ENCODE results near the gene CCKAR. TPM values are rescaled to one million over a fixed set of nuclear protein-coding genes. Genes with fewer than 3 reads are reported as not detected.

Gene CCKAR
- total and polyA plus RNA-seq, 2 experiments from 2014 or later, result 0.77 TPM; not detected in 1

DNA sequence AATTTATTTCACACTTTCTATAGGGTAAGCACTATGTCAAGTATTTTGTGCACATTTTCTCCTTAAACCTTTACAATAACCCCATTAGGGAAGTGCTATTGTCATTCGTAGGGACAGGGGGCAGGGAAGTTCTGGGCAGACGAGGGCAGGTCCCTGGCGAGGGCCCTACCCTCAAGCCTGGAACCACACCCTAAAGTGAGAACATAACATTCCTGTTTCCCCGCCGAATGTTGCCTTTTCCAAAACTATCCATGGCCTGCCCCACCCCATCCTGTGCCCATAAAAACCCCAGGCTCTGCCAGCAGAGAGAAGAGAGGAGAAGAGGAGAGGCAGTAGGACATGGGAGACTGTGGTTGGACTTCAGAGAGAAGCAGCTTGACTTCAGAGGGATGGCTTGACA, 39.8 kb upstream of the CCKAR start:
- H2AFZ ChIP-seq, result no peak overlapping the region
- H3K9me2 ChIP-seq (replicated peaks; ENCODE audit: insufficient read depth), result no peaks in the 10 kb centered on the region
- no peak for TF ChIP-seq EZH2phosphoT487 (IDR thresholded peaks at IDR 0.05; ENCODE audit: low read depth, severe bottlenecking, unreplicated experiment)
- TF ChIP-seq EZH2 (IDR thresholded peaks at IDR 0.05; ENCODE audit: borderline replicate concordance), result no peak
- TF ChIP-seq, protein P1, sequence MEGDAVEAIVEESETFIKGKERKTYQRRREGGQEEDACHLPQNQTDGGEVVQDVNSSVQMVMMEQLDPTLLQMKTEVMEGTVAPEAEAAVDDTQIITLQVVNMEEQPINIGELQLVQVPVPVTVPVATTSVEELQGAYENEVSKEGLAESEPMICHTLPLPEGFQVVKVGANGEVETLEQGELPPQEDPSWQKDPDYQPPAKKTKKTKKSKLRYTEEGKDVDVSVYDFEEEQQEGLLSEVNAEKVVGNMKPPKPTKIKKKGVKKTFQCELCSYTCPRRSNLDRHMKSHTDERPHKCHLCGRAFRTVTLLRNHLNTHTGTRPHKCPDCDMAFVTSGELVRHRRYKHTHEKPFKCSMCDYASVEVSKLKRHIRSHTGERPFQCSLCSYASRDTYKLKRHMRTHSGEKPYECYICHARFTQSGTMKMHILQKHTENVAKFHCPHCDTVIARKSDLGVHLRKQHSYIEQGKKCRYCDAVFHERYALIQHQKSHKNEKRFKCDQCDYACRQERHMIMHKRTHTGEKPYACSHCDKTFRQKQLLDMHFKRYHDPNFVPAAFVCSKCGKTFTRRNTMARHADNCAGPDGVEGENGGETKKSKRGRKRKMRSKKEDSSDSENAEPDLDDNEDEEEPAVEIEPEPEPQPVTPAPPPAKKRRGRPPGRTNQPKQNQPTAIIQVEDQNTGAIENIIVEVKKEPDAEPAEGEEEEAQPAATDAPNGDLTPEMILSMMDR (IDR thresholded peaks at IDR 0.05; ENCODE audit: poor library complexity), result no peak
- WGBS (ENCODE audit: low lambda C conversion rate, missing lambda C conversion rate), result 86% methylated on average over 5 of the region's 5 CpGs
- no peaks in the 10 kb centered on the region for H3K4me1 ChIP-seq (ENCODE audit: insufficient read depth)
- no peaks in the 10 kb centered on the region for H3K27me3 ChIP-seq
- H4K20me1 ChIP-seq (ENCODE audit: insufficient read depth, poor library complexity, severe bottlenecking), result no peaks in the 10 kb centered on the region
- DNase-seq (ENCODE audit: low spot score), result no peak
- H3K79me2 ChIP-seq, result no peaks in the 10 kb centered on the region
- H3K4me2 ChIP-seq, result no peak overlapping the region
- no peaks in the 10 kb centered on the region for H3K9me3 ChIP-seq (ENCODE audit: low read depth)
- no peaks in the 10 kb centered on the region for H3K36me3 ChIP-seq (replicated peaks; ENCODE audit: insufficient read depth, low read depth)
- H3K27ac ChIP-seq, result no peak overlapping the region
- H3K4me3 ChIP-seq, result no peak overlapping the region

DNA sequence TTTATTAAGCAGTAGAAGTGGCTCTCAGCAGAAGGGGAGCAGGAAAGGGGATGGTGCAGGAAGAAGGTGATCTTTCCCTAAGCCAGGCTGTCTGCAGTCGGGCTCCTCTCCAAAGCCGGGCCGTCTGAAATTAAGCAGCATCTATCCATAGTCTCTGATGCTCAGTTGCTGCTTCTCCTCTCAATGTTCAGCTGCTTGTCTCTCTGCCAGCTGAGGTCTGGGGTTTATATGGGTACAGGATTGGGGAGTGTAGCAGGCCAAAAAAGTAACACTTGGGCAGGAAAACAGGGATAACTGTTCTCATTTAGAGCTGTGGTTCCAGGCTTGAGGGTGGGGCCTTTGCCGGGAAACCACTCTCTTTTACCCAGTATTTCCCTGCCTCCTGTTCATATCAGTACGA, 39.2 kb upstream of the CCKAR start:
- WGBS (ENCODE audit: low lambda C conversion rate, missing lambda C conversion rate), result 65% methylated on average over 5 of the region's 5 CpGs
- no peak overlapping the region for H3K4me3 ChIP-seq
- no peaks in the 10 kb centered on the region for H3K27me3 ChIP-seq
- H4K20me1 ChIP-seq (ENCODE audit: insufficient read depth, poor library complexity, severe bottlenecking), result no peaks in the 10 kb centered on the region
- no peak overlapping the region for H2AFZ ChIP-seq
- no peak overlapping the region for H3K4me2 ChIP-seq
- DNase-seq (ENCODE audit: low spot score), result no peak
- H3K4me1 ChIP-seq (ENCODE audit: insufficient read depth), result no peaks in the 10 kb centered on the region
- no peaks in the 10 kb centered on the region for H3K9me3 ChIP-seq (ENCODE audit: low read depth)
- H3K9me2 ChIP-seq (replicated peaks; ENCODE audit: insufficient read depth), result no peaks in the 10 kb centered on the region
- TF ChIP-seq, protein P1 (IDR thresholded peaks at IDR 0.05; ENCODE audit: poor library complexity), result no peak
- TF ChIP-seq EZH2phosphoT487 (IDR thresholded peaks at IDR 0.05; ENCODE audit: low read depth, severe bottlenecking, unreplicated experiment) (no peak), EZH2 (IDR thresholded peaks at IDR 0.05; ENCODE audit: borderline replicate concordance) (no peak)
- H3K27ac ChIP-seq, result no peak overlapping the region
- no peaks in the 10 kb centered on the region for H3K79me2 ChIP-seq
- H3K36me3 ChIP-seq (replicated peaks; ENCODE audit: insufficient read depth, low read depth), result no peaks in the 10 kb centered on the region

DNA sequence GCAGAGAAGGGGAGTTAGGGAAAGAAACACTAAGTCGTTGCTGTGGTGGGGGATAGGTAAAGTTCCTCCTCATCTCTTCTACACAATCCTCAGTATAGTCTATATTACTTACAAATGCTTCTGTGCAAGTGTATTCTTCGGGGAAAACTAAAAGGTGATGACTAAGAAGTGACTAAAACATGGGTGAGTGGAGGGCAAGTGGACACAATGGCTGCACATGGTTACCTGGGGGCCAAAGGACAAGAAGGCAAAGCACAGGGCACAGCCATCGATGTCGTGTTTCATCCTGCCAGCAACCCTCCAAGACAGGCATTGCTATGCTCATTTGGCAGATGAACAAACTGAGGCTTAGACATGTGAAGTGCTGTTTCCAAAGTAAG, 35.5 kb upstream of the CCKAR start:
- Histone ChIP-seq H3K9me2 (replicated peaks; ENCODE audit: insufficient read depth) (no peaks in the 10 kb centered on the region), H2AFZ (no peak overlapping the region), H3K36me3 (replicated peaks; ENCODE audit: insufficient read depth, low read depth) (no peaks in the 10 kb centered on the region), H3K27me3 (no peaks in the 10 kb centered on the region), H3K27ac (no peak overlapping the region), H3K9me3 (ENCODE audit: low read depth) (no peaks in the 10 kb centered on the region), H3K4me3 (no peak overlapping the region), H3K79me2 (no peaks in the 10 kb centered on the region), H4K20me1 (ENCODE audit: insufficient read depth, poor library complexity, severe bottlenecking) (no peaks in the 10 kb centered on the region), H3K4me2 (no peak overlapping the region), H3K4me1 (ENCODE audit: insufficient read depth) (no peaks in the 10 kb centered on the region)
- no peak for DNase-seq (ENCODE audit: low spot score)
- TF ChIP-seq EZH2 (IDR thresholded peaks at IDR 0.05; ENCODE audit: borderline replicate concordance) (no peak), EZH2phosphoT487 (IDR thresholded peaks at IDR 0.05; ENCODE audit: low read depth, severe bottlenecking, unreplicated experiment) (no peak)
- TF ChIP-seq, protein P1 (IDR thresholded peaks at IDR 0.05; ENCODE audit: poor library complexity), result no peak
- 91% methylated on average over 4 of the region's 4 CpGs for WGBS (ENCODE audit: low lambda C conversion rate, missing lambda C conversion rate)
